ENCODE data around the gene CNTNAP2. TPM values are rescaled to one million over a fixed set of nuclear protein-coding genes. Genes with fewer than 3 reads are reported as not detected.

CNTNAP2 gene
- total RNA-seq, 2 donors from 2014 or later = 171 to 228 TPM

DNA sequence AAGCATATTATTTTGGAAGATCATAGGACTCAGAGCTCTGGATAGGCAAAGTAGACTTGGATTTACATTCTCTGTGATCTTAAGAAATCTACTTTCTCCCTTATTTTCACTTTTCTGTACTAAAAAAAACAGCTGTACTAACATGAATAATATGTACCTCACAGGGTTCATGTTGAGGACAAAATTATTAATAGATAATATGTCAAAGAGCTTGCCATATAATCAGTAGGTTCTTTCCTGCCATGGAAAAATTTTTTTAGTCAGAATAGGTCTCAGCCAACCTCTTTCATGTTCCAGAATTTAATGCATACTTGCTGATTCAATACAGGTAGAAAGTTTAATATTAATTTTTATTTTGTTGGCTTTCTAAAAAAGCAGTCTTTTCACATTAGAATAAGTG, 1693.7 kb downstream of the CNTNAP2 start:
- Histone ChIP-seq H3K4me3 (ENCODE audit: low read length) (no peak overlapping the region), H3K9ac (ENCODE audit: extremely low read depth, low read length, poor library complexity, severe bottlenecking) (no peak overlapping the region), H3K27ac (ENCODE audit: low read depth, low read length) (no peak overlapping the region), H3K27me3 (ENCODE audit: control insufficient read depth, insufficient read depth, low read length, poor library complexity, severe bottlenecking) (no peaks in the 10 kb centered on the region), H3K36me3 (ENCODE audit: control insufficient read depth, insufficient read depth, low read length) (no peaks in the 10 kb centered on the region), H3K4me1 (ENCODE audit: control insufficient read depth, insufficient read depth, low read length) (no peaks in the 10 kb centered on the region), H3K9me3 (ENCODE audit: control insufficient read depth, low read length) (peaks cover 14% of the 10 kb centered on the region)
- no peak for TF ChIP-seq CTCF (conservative IDR thresholded peaks at IDR 0.05)
- Mint-ChIP-seq H3K27me3 (ENCODE audit: insufficient read depth) (no peaks in the 10 kb centered on the region), H3K27ac (no peak overlapping the region), H3K36me3 (ENCODE audit: low read depth) (no peaks in the 10 kb centered on the region), H3K9me3 (peaks cover 9% of the 10 kb centered on the region), H3K4me1 (peaks cover 1% of the 10 kb centered on the region), H3K4me3 (no peak overlapping the region)
- no peak for DNase-seq

DNA sequence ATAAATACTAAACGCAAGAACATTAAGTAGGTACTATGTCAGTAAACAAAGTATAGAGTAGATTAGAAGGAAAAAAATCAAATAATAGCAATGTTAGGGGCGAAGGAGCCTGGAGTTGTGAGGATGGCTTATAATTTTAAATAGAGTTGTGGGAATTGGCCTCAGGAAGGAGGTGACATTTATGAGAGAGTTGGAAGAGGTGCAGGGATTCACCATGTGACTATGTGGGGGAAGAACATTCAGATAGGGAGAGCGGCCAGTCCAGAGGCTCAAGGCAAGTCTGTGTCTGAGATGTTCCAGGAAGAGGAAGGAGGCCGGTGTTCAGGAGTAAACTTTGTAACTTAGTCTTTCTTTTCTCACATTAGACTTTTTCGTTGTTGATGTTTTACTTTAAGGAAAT, 1695.3 kb downstream of the CNTNAP2 start:
- no peaks in the 10 kb centered on the region for H3K9me3 Mint-ChIP-seq
- no peak overlapping the region for H3K4me3 Mint-ChIP-seq
- TF ChIP-seq CTCF (conservative IDR thresholded peaks at IDR 0.05) = no peak
- H3K9ac ChIP-seq (ENCODE audit: extremely low read depth, low read length, poor library complexity, severe bottlenecking) = no peak overlapping the region
- no peak overlapping the region for H3K27ac Mint-ChIP-seq
- H3K4me1 Mint-ChIP-seq = peaks cover 1% of the 10 kb centered on the region
- no peaks in the 10 kb centered on the region for H3K4me1 ChIP-seq (ENCODE audit: control insufficient read depth, insufficient read depth, low read length)
- no peaks in the 10 kb centered on the region for H3K27me3 Mint-ChIP-seq (ENCODE audit: insufficient read depth)
- H3K4me3 ChIP-seq (ENCODE audit: low read length) = no peak overlapping the region
- H3K27me3 ChIP-seq (ENCODE audit: control insufficient read depth, insufficient read depth, low read length, poor library complexity, severe bottlenecking) = no peaks in the 10 kb centered on the region
- H3K36me3 ChIP-seq (ENCODE audit: control insufficient read depth, insufficient read depth, low read length) = no peaks in the 10 kb centered on the region
- no peaks in the 10 kb centered on the region for H3K36me3 Mint-ChIP-seq (ENCODE audit: low read depth)
- no peak overlapping the region for H3K27ac ChIP-seq (ENCODE audit: low read depth, low read length)
- H3K9me3 ChIP-seq (ENCODE audit: control insufficient read depth, low read length) = no peaks in the 10 kb centered on the region
- 99 to 100% methylated on average over 3 to 5 of the region's 5 CpGs for WGBS, 2 experiments (ENCODE audit: insufficient coverage in 1 of 2, insufficient read length in 1 of 2)
- DNase-seq = no peak

DNA sequence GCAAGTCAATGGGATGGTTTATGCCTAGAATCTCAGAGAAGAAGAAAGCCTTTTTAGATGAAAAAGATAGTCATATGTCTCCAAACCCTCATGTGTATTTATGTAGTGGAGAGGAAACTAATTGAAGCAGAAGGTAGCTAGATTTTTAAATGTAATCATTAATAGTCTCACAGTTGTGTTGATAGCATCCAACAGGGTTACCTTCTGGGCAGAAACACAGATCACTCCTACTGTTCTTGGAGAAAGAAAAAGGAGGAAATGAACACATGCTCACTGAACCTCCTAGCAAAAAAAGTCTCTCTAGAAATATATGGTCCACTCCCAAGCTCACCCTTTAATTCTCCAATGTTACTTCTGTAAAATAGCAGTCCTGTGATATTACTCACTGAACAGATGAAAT, 1696.7 kb downstream of the CNTNAP2 start:
- no peaks in the 10 kb centered on the region for H3K27me3 ChIP-seq (ENCODE audit: control insufficient read depth, insufficient read depth, low read length, poor library complexity, severe bottlenecking)
- no peaks in the 10 kb centered on the region for H3K36me3 ChIP-seq (ENCODE audit: control insufficient read depth, insufficient read depth, low read length)
- peaks cover 1% of the 10 kb centered on the region for H3K4me1 Mint-ChIP-seq
- no peaks in the 10 kb centered on the region for H3K27me3 Mint-ChIP-seq (ENCODE audit: insufficient read depth)
- DNase-seq = no peak
- no peaks in the 10 kb centered on the region for H3K9me3 ChIP-seq (ENCODE audit: control insufficient read depth, low read length)
- TF ChIP-seq CTCF (conservative IDR thresholded peaks at IDR 0.05) = no peak
- no peak overlapping the region for H3K9ac ChIP-seq (ENCODE audit: extremely low read depth, low read length, poor library complexity, severe bottlenecking)
- H3K36me3 Mint-ChIP-seq (ENCODE audit: low read depth) = no peaks in the 10 kb centered on the region
- H3K27ac Mint-ChIP-seq = no peak overlapping the region
- no peak overlapping the region for H3K4me3 Mint-ChIP-seq
- no peaks in the 10 kb centered on the region for H3K4me1 ChIP-seq (ENCODE audit: control insufficient read depth, insufficient read depth, low read length)
- H3K4me3 ChIP-seq (ENCODE audit: low read length) = no peak overlapping the region
- no peaks in the 10 kb centered on the region for H3K9me3 Mint-ChIP-seq
- no peak overlapping the region for H3K27ac ChIP-seq (ENCODE audit: low read depth, low read length)
